Measurements from ENCODE around the gene HOXC12.

The HOXC12 gene

DNA sequence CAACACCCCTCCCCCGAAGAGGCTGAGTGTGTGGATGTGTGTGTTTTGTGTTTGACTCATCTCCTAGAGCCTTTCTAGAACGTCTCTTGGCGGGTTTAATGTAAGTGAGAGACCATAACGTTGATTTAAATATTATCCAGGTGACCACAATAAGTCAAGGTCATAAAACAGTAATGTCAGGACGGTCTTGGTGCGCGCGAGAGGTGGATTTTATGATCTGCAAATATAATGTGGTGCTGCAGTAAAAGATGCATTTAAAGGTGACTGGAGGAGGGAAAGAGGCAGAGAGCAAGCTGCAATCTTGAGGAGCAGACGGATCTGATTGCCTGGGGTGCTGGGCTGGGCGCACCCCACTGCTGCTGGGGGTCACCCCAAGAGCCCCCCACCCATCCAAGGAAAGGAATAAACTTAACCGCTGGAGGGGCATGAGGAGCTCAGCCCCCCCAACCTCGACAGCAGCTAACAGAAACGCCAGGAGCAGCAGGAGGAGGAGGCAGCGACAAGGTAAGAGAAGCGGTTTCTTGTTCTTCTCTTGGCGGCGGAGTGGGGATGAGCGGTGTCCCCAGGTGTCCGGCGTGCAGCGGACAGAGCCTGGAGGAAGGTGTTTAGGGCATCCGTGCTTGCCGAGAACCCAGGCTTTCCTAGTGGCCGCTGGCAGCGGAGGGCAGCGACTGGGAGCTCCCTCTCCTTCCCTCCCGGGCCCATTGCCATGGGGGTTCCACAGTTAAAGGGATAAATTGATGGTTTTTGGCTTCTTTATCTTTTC lies 35.8 kb downstream of the HOXC12 start:
- intact Hi-C loops (cut with DNase I), result no loop called here
- no peak for DNase-seq

DNA sequence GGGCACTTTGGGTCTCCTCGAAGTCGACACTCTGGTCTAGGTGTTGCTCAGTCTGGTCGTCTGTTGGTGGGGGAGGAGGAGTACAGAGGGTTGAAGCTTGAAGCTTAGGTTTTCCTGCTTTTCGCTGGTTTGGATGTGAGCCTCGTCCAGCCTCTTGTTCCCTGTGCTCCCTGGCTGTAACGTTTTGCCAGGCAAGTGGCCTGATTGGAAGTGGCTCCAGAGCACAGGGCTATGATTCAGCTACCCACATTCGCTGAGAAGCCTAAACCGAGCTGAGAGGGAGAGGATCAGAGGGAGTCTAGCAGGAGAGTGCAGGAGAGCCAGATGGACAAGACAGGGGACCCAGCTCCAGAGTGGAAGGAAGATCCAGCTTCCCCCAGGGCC lies 36.4 kb downstream of the HOXC12 start:
- DNase-seq, result no peak
- intact Hi-C loops (cut with DNase I), result no loop called here

DNA sequence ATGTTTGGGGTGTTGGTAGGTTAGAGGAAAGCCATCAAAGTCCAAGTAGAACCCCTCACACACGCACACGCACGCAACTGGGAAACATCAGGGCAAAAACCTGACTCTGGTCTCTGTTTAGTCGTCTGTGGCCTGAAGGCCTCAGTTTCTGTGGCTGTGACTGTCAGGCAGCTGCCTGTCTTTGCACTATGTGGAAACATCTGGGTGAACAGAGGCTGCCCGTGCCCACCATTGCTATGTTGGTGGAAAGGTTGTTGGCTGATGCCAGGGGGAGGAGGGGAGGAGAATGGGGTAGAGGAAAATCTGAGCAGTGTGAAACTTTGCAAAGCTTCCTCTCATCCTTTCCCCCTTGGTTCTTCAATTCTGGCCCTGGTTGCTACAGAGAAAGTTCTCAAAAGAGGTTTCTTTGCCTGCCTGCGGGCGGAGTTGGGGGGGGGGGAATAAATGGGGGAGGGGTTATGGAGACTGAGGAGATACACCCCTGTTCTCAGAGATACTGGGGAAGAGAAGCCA lies 37.7 kb downstream of the HOXC12 start:
- DNase-seq, result no peak
- intact Hi-C loops (cut with DNase I), result no loop called here

DNA sequence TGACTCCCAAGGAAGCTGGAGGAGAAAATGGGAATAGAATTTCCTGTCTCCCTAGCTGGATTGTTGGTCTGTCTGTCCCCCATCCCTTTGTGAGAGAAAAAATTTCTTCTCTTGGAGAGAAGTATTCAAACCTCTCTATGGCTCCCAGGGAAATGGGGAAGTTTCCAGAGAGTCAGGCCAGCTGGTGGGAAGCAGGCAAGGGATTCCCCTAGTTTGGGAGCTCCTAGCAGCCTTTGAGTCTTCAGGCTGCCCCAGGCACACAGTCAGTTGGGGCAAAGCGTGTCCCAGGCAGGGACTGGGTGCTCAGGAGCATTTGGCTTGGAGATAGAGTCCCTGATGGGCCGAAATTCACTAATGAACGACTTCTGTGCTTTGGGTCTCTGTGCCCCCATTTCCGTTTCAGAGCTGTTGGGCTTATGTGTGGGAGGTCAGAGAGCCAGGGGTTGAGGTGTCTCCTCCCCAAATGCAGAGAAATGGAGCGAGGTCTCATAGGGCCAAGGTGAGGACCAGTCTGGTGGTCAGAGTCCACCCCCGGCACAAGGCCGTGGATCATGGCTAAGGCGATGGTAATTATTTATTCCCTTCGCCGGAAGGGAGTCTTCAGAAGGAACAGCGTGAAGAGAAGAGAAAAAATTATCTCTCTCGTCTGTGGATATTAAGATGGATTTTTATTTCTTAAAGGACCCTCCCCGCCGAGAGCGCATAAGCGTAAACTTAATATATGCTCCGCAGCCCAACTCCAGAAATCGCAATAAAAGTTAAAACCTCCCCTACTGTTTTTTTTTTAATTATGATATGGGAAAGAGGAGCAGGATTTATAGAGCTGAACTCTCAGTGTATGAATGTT lies 38.7 kb downstream of the HOXC12 start:
- intact Hi-C loops (cut with DNase I), result no loop called here
- no peak for DNase-seq

DNA sequence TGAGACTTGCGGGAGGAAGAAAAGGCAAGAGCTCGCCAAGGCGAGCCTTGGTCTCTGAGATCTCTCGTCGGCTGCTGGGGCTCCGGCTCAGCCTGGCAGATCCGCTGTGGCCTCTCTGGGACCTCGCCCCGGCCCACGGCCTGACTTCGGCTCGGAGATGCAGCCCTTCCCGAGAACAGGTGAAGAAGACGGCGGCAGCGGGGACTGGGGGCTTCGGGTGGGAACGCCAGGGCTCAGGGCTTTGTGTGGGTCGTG lies 39.2 kb downstream of the HOXC12 start:
- no peak for DNase-seq
- intact Hi-C loops (cut with DNase I), result no loop called here

DNA sequence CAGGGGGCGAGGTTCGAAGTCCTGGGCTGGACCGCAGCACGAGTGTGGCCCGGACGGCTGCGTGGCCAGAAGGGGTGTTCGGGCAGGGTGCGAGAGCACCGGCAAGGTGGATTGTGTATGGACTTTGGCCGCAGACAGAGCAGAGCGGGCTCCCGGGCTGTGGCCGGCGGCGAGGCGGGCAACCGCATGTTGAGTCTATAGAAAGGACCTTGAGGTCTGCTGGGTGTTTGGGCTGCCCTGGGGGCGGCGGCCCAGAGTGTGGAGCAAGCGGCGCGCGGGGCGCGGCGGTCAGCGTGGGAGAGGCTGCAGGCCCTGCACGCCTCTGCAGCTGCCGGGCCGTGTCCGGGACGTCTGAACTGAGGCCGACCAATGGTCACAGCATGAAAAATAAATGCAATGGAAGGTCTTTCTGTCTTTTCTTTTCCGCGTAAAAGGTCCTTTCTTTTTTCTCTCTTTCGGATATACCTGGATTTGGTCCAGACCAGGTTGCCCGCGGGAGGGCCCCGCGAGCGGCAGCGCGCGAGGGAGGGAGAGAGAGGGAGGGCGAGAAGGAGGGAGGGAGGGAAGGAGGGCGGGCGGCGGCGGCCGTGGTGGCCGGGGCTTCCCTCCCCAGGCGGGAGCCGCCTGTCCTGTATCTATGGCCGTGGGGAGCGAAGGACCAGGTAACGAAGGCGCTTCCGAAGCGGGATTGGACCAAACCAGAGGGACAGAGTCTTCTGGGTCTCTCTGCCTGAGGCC lies 39.7 kb downstream of the HOXC12 start:
- intact Hi-C loops (cut with DNase I), result no loop called here
- DNase-seq, result no peak

DNA sequence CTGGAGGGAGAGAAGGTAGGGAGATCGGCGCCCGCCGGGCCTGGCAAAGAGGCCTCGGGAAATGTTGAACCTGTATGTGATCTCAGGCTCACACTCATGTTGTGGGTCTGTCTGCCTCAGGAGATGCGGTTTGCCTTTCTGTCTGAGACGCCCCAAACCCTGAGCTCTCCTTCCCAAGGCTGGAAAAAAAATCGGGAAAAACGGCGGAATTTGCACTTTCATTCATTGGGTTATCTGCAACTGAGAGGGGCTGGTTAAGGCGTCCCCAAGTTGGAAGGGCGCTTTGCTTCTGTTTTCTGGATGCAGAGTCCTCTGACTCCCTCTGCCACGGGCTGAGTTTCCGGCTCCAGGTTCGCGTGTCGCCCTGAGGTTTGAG lies 40.3 kb downstream of the HOXC12 start:
- no peak for DNase-seq
- intact Hi-C loops (cut with DNase I), result no loop called here

DNA sequence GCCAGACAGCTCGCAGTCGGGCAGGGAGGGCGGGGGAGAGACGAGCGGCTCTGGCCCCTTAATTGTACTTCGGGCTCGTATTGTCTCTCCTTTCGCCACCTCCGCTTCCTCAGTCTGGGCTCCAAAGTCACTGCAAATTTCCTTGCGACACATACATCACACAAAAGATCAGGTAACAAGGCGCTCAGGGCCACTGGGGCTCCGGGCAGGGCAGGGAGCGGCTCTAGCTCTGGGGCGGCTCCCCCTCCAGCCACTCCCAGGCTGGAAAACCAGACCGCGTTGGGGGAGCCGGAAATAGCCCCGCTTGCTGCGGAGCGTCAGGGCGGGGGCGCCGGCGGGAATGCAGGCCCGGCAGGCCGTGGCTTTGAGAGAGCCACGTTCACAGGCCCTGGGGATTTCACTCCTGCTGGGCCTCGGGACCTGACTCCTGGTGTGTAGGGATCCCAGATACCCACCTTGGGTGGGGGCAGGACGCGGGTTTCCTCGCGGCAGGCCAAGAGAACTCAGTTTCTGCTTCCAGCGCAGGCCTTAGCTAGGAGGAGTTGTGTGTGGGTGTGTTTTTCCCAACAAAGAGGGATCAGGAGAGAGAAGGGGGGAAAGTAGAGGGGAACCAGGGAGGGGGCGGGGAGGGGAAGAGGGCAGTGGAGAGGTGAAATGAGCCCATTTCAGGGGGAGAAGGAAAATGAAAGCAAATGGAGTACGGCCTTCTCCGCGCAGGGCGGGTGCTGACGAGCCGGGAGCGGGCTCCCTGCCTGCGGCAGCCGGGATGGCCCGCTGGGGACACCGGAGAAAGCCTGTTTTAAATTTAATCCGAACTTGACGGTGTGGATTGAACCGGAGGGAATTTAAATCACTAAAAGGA lies 40.9 kb downstream of the HOXC12 start:
- DNase-seq, result no peak
- intact Hi-C loops (cut with DNase I), result no loop called here

DNA sequence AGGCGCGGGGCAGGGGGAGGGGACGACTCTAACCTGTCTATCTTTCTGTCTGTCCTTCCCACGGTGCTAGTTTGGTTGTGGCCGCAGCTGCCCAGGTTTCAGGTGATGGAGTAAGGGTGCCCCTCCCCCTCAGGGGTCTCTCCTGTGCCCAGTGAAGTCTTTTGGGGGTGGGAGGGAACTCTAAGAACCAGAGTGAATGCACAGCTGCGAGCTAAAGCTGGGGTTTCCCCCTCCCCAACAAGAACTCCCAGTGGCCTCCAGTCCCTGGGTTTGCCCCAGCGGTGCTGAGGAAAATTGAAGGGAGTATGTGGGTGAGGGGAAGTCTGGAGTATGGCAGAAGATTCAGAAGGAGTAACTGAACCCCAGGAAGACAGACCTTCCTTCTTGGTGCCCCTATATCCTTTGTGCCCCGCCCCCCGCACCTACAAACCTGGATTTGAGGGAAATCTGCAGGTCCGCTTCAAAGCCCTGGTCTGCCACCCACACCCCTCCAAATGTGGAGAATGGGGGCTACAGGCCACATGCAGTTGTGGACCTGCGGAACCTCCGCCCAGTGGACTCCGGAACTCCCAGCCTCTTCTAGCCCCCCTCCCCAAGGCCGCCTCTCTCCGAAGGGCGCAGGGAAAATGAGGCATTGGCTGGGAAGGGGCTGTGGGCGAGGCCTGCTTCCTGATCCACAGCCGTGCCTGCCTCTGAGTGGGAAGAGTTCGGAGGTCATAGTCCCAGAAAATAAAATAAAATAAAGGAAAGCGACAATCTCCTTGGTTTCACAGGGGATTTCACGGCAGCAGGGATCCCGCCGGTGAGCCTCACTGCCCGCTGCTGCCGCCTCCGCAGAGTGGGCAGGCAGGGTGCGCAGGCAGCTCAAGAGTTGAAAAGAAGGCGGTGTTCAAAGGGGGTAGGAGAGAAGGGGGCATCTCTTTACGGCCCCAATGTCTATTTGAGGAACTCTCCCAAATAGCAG lies 41.8 kb downstream of the HOXC12 start:
- intact Hi-C loops (cut with DNase I), result no loop called here
- no peak for DNase-seq

DNA sequence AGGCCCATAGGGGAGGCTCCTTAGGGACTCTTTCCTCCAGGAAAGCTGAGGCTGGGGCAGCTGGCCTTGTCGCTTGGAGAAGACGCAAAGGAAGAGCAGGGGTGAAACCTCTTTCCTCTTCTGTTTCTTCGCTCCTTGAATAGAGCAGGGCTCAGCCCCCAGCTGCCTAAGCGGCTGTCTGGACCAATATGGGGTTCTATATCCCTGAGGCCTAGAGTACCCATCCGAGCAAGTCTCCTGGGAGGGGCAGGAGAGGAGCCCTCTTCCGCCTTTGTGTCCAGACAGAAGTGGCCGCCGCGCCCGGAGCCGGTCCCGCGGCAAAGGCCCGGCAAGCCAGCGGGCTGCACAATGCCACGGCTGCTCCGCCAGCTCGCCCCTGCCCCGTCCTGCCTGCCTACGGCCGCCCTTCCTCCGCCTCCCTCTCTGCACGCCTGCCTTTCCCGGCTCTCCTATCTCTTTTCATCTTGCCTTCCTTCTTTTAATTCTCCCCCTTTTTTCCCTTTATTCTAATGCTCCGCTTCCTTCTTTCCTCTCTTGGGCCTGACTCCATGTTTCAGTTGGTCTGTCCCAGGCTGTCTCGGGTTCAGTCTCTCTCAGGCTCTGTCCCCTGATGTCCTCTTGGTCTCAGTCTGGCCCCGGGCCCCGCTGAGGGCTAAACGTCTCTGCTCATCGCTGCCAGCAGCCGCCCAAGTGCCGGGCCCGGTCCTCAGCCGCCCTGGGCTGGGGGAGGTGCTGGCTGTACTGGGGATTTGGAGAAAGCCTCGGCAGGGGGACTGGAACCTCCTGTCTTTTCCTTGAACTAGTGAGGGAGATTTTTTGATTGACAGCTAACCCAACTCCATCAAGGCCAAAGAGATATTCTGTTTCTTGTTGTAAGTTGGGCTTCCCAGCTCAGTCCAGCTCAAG lies 42.8 kb downstream of the HOXC12 start:
- intact Hi-C loops (cut with DNase I), result no loop called here
- no peak for DNase-seq

DNA sequence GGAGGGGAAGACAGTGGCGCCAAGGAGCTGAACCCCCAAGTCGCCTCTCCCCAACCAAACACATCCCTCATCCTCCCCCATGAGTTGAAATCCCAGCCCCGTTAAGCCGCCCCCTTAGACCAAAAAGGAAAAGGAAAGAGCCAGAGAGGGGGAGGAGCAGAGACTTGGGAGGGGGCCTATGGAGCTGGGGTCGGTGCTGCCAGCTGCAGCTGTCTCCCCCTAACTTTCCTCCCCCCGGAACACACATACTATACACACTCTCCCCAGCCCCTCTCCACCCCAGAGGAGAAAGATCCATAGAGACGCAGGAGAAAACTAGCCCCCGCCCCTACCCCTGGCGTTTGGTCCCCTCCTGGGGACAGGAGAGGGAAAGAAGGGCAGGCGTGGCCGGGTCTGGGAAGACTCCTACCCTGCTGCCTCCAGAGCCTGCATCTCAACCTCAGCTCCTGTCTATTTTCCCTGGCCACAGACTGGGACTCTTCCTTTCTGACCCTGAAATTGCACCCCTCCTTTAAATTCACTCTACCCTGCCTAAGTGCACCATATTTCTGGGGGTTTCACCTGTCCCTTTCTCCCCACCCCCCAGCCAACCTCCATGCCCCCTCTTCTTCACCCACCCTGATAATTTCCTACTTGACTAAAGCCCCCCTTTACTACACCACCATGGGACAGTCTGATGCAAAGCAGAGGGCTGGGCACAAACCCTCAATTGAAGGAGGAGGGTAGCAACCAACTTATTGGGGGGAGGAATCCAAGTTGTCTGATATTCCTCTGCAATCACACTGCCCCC lies 43.6 kb downstream of the HOXC12 start:
- intact Hi-C loops (cut with DNase I), result no loop called here
- no peak for DNase-seq

DNA sequence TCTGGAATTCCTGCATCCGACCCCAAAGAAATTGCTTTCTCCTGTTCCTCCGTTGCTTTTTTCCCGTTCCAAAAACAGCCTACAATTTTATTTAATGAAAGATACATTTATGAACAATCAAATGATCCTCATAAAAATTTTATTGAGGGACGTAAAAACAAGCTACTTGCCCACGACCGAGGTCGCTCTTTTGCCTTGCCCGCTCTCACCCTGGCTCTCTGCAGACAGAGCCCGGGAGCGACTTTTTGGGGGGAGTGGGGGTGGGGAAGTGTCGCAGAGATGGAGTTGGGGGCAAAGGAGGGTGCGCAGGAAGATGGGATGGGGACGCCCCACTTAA lies 44.2 kb downstream of the HOXC12 start:
- intact Hi-C loops (cut with DNase I), result no loop called here
- DNase-seq, result no peak

DNA sequence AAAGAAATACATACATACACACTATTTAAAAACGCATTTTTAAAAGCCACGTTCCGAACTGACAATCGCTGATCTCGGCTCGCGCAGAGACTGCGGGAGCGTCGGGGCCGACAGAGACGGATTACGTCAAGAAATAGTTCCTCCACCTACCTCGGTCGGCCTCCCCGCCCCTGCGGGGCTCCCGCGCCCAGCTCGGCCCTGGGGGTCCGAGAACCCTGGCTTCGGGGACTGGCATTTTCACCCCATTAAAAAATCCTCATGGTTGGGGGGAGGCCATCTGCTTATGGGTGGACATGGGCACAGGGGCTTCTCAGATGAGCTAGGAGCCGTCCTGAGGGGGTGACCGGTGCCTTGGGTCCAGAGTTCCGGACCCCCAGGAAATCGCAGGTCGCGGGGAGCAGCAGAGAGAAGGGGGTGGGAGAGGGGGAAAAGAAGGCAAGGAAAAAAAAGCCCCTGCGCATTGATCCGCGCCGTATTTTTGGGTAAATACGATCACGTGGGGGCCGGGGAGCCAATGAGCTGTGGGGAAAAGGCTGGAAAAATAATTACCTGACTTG lies 44.9 kb downstream of the HOXC12 start:
- intact Hi-C loops (cut with DNase I), result loop anchor here (10.0 kb wide), 1 partner anchor 295 kb away; no protein-coding TSS in a partner anchor
- DNase-seq, result no peak

DNA sequence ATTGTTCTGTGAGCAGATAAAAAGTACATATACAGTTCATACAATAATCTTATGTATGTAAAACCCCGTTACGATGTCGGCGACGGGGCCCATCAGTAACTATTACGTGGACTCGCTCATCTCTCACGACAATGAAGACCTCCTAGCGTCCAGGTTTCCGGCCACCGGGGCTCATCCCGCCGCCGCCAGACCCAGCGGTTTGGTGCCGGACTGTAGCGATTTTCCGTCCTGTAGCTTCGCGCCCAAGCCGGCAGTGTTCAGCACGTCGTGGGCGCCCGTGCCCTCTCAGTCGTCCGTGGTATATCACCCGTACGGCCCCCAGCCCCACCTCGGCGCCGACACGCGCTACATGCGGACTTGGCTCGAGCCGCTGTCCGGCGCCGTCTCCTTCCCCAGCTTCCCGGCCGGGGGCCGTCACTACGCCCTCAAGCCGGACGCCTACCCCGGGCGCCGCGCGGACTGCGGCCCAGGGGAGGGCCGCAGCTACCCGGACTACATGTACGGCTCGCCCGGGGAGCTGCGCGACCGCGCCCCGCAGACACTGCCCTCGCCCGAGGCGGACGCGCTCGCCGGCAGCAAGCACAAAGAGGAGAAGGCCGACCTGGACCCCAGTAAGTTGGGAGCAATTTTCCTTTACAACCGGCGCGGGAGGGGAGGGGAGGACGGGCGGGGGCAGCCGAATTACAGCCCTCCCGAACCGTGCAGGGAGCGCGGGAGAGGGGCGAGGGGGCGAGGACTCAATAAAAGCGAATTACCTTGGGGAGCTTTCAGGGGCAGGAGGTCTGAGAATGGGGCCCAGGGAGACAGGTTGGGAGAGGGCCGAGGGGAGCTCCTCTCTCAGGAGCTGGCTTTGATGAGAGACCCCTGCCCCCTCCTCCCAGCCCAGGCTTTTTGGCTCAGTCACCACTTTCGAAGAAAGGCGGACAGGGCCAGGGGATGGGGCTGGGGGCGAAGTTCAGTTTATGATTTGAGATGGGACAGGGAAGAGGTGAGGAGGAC lies 45.7 kb downstream of the HOXC12 start, which contains the start of gene HOXC9:
HOXC9 (plus strand) TSS at position 46 of the 999 bp plus-strand sequence; CDS start at position 74, 28 bp downstream.
- intact Hi-C loops (cut with DNase I), result loop anchor here (10.0 kb wide), 1 partner anchor 296 kb away; no protein-coding TSS in a partner anchor
- no peak for DNase-seq
